Measurements from ENCODE around the gene CKS1B. TPM values are rescaled to one million over a fixed set of nuclear protein-coding genes. Genes with fewer than 3 reads are reported as not detected.
A peak's percentile ranks its signal among the peaks of the same experiment; 100 is the strongest.

CKS1B gene
- total and polyA plus RNA-seq, 2 donors (not counting 1 experiment from before 2014, with no cell fraction given): 16.8 to 33.0 TPM

DNA sequence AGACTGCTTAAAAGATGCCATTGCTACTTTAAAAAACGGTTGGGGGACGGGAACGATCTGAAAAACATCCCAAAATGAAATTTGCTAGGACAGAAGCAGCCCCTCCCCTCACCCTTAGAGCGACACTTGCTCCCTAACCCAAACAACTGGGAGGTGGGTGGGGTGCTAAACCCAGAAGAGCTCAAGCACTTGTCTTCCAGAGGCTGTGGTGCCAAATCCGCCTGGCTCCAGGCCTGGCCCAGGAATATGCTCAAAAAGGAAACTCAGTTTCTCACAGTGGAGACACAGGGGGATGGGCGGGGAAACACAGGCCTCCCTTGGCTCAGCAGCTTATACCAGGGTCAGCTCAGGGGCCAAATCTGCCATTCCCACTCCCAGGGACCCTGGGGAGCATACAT is 17.9 kb upstream of the CKS1B start:
- TF ChIP-seq, protein P1, sequence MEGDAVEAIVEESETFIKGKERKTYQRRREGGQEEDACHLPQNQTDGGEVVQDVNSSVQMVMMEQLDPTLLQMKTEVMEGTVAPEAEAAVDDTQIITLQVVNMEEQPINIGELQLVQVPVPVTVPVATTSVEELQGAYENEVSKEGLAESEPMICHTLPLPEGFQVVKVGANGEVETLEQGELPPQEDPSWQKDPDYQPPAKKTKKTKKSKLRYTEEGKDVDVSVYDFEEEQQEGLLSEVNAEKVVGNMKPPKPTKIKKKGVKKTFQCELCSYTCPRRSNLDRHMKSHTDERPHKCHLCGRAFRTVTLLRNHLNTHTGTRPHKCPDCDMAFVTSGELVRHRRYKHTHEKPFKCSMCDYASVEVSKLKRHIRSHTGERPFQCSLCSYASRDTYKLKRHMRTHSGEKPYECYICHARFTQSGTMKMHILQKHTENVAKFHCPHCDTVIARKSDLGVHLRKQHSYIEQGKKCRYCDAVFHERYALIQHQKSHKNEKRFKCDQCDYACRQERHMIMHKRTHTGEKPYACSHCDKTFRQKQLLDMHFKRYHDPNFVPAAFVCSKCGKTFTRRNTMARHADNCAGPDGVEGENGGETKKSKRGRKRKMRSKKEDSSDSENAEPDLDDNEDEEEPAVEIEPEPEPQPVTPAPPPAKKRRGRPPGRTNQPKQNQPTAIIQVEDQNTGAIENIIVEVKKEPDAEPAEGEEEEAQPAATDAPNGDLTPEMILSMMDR (IDR thresholded peaks at IDR 0.05): no peak
- TF ChIP-seq EZH2 (IDR thresholded peaks at IDR 0.05; ENCODE audit: borderline replicate concordance, insufficient read depth, low read depth, low read length, poor library complexity, severe bottlenecking): no peak
- WGBS (ENCODE audit: insufficient coverage): 42% methylated on average over 5 of the region's 6 CpGs
- Mint-ChIP-seq H3K9me3 (ENCODE audit: insufficient read depth) (no peaks in the 10 kb centered on the region), H3K4me3 (peak overlapping the region; percentile 92), H3K27ac (peak overlapping the region; percentile 96), H3K27me3 (no peaks in the 10 kb centered on the region), H3K4me1 (peaks cover 70% of the 10 kb centered on the region)
- intact Hi-C loops (cut with micrococcal nuclease): loop anchor here (1.0 to 5.0 kb wide), 2 partner anchors 61 to 349 kb away; partner anchors contain the start of gene ADAR
- Histone ChIP-seq H3K36me3 (replicated peaks in 1 of 2; ENCODE audit: control extremely low read depth in 1 of 2, control insufficient read depth in 1 of 2, extremely low read depth in 1 of 2, insufficient read depth in 2 of 2, low read length in 1 of 2) (peaks cover 0 to 28% of the 10 kb centered on the region in 2 experiments), H3K27ac (ENCODE audit: low read length in 2 of 2) (peak overlapping the region; percentile 99), H3K9me3 (ENCODE audit: control extremely low read depth in 1 of 3, control insufficient read depth in 2 of 3, insufficient read depth in 1 of 3, low read length in 2 of 3) (no peaks in the 10 kb centered on the region), H3K79me2 (ENCODE audit: control insufficient read depth, insufficient read depth, low read length) (peaks cover 88% of the 10 kb centered on the region), H3K9ac (ENCODE audit: low read length) (peak overlapping the region; percentile 97), H2AFZ (ENCODE audit: insufficient read depth, low read depth, low read length, poor library complexity, severe bottlenecking) (peak overlapping the region; percentile 63), H3K4me2 (replicated peaks; ENCODE audit: low read depth, low read length, poor library complexity, severe bottlenecking) (peak overlapping the region; percentile 85), H4K20me1 (ENCODE audit: control insufficient read depth, insufficient read depth, low read length, poor library complexity, severe bottlenecking) (peaks cover 64% of the 10 kb centered on the region), H3K4me1 (ENCODE audit: control insufficient read depth in 2 of 2, insufficient read depth in 2 of 2, low read length in 2 of 2) (peaks cover 55 to 64% of the 10 kb centered on the region in 2 donors), H3K4me3 (ENCODE audit: control extremely low read depth in 1 of 5, extremely low read depth in 1 of 5, insufficient read depth in 1 of 5, low read depth in 2 of 5, low read length in 4 of 5) (peak overlapping the region; percentile 71 to 97 (median 83)), H3K27me3 (replicated peaks in 1 of 4; ENCODE audit: control extremely low read depth in 1 of 4, control insufficient read depth in 3 of 4, insufficient read depth in 4 of 4, low read length in 3 of 4) (no peaks in the 10 kb centered on the region)
- POLR2A ChIA-PET: interaction anchor here (1.0 to 3.4 kb wide), 5 partner anchors 15 to 56 kb away, joined by 4 to 26 read pairs (median 6); partner anchors contain the start of genes CKS1B, PMVK and SHC1
- DNase-seq (no peak), ATAC-seq (ENCODE audit: low read depth) (no peak)
- CTCF ChIA-PET: interaction anchor here (1.0 to 6.1 kb wide), 12 partner anchors 17 to 397 kb away, joined by 3 to 46 read pairs (median 12); partner anchors contain the start of genes FLAD1 and PMVK

DNA sequence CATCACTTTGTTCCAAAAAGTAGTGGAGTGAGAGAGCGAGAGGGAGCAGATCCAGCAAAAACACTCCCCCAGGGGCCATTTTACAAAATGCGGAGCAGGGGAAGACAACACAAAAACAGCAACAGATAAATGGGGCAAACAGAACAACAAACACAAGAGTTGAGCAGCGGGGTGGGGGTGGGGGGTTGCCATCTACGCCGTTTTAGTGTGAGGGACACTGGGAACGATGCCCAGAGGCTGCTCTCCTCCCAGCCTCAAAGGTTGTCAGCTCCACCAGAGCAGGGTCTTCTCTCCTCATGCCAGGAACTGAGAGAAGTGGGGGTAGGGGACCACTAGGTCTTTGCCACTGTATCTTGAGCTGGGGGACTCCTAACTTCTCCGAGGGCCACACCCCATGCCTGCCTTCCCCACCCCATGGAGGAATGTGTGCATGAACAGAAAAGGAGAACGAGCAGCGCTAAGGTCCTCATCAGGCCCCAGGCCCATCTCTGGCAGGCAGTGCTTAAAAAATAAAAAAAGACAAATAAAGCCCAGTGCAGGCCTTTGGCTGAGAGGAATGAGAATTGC is 17.3 kb upstream of the CKS1B start:
- TF ChIP-seq, protein P1 (IDR thresholded peaks at IDR 0.05): no peak
- no peak for TF ChIP-seq EZH2 (IDR thresholded peaks at IDR 0.05; ENCODE audit: borderline replicate concordance, insufficient read depth, low read depth, low read length, poor library complexity, severe bottlenecking)

More for the DNA sequence above, 17.3 kb upstream of the CKS1B start:
- Mint-ChIP-seq H3K9me3 (ENCODE audit: insufficient read depth) (no peaks in the 10 kb centered on the region), H3K27ac (peak overlapping the region; percentile 96), H3K4me1 (peaks cover 64% of the 10 kb centered on the region), H3K27me3 (no peaks in the 10 kb centered on the region), H3K4me3 (peak overlapping the region; percentile 53)
- intact Hi-C loops (cut with micrococcal nuclease): loop anchor here (5.0 kb wide), 1 partner anchor 350 kb away; the partner anchor contains the start of gene ADAR
- H3K36me3 ChIP-seq (replicated peaks in 1 of 2; ENCODE audit: control extremely low read depth in 1 of 2, control insufficient read depth in 1 of 2, extremely low read depth in 1 of 2, insufficient read depth in 2 of 2, low read length in 1 of 2): peaks cover 0 to 26% of the 10 kb centered on the region in 2 experiments
- peaks cover 58% of the 10 kb centered on the region for H4K20me1 ChIP-seq (ENCODE audit: control insufficient read depth, insufficient read depth, low read length, poor library complexity, severe bottlenecking)
- H3K27me3 ChIP-seq (replicated peaks in 1 of 4; ENCODE audit: control extremely low read depth in 1 of 4, control insufficient read depth in 3 of 4, insufficient read depth in 4 of 4, low read length in 3 of 4): no peaks in the 10 kb centered on the region
- no peak overlapping the region for H2AFZ ChIP-seq (ENCODE audit: insufficient read depth, low read depth, low read length, poor library complexity, severe bottlenecking)
- ATAC-seq (ENCODE audit: low read depth): no peak
- H3K4me1 ChIP-seq (ENCODE audit: control insufficient read depth in 2 of 2, insufficient read depth in 2 of 2, low read length in 2 of 2): peaks cover 50 to 58% of the 10 kb centered on the region in 2 donors
- H3K4me3 ChIP-seq (ENCODE audit: control extremely low read depth in 1 of 5, extremely low read depth in 1 of 5, insufficient read depth in 1 of 5, low read depth in 2 of 5, low read length in 4 of 5): no peak overlapping the region
- CTCF ChIA-PET: interaction anchor here (2.9 to 6.1 kb wide), 3 partner anchors 42 to 128 kb away, joined by 12 to 46 read pairs (median 34); no protein-coding TSS in a partner anchor
- H3K9me3 ChIP-seq (ENCODE audit: control extremely low read depth in 1 of 3, control insufficient read depth in 2 of 3, insufficient read depth in 1 of 3, low read length in 2 of 3): no peaks in the 10 kb centered on the region
- peak overlapping the region; percentile 85 for H3K4me2 ChIP-seq (replicated peaks; ENCODE audit: low read depth, low read length, poor library complexity, severe bottlenecking)
- no peak overlapping the region for H3K27ac ChIP-seq (ENCODE audit: low read length in 2 of 2)
- WGBS (ENCODE audit: insufficient coverage): 96% methylated on average over 4 of the region's 9 CpGs
- no peak for DNase-seq
- no peak overlapping the region for H3K9ac ChIP-seq (ENCODE audit: low read length)
- POLR2A ChIA-PET: interaction anchor here (1.0 kb wide), 1 partner anchor 55 kb away, joined by 6 read pairs; no protein-coding TSS in a partner anchor
- H3K79me2 ChIP-seq (ENCODE audit: control insufficient read depth, insufficient read depth, low read length): peaks cover 85% of the 10 kb centered on the region

Measured in B cell (primary cell).